ENCODE results near the gene ARPC5L.

DNA sequence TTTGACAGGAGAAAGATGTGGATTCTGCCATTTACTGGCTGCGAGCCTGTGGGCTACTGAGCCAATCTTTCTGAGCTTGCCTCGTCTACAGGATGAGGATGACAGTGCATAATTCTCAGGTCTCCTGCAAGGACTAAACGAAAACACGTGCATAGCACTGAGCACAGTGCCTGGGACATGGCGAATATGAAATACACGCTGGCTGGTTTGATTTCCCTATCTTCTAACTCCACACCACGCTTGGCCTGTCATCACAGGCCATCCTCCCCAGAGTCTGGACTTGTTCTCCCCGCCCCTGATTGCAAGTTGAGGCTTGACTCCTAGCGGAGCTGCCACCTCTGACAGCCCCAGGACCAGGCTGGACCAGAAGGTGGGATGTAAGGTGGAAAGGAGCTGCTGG lies 37.9 kb downstream of the ARPC5L start:
- TF ChIP-seq CTCF (IDR thresholded peaks at IDR 0.05; ENCODE audit: insufficient read depth, low read depth, low read length) (no peak), EZH2 (IDR thresholded peaks at IDR 0.05; ENCODE audit: insufficient read depth, low read length) (no peak)
